ENCODE results near the gene LASP1NB.

DNA sequence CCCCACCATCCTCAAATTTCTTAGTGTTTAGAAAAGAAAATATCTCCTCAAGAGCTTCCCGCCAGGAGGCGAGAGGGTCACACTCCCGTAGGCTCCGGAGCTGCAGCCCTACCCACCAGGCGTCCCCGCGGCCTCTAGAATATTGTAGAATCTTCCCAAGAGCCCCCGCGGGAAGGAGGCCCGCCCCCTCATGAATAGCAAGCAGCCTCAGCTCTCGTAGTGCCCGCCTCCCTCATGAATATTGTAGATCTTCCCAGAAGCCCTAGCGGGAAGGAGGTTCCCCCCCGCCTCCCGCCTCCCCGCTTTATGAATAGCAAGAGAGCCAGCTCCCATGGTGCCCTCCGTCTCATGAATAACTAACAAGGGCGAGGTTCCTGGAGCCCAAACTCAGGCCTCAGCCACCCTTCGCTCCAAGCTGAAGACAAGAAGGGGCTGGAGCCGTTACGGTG lies 41.9 kb downstream of the LASP1NB start, which contains the start of gene FBXO47:
- TF ChIP-seq EZH2phosphoT487 (IDR thresholded peaks at IDR 0.05; ENCODE audit: insufficient read depth, low read depth) (no peak), EZH2 (IDR thresholded peaks at IDR 0.05; ENCODE audit: insufficient read depth, poor library complexity, severe bottlenecking) (no peak)
